ENCODE results near the gene ADAM10. TPM values are rescaled to one million over a fixed set of nuclear protein-coding genes. Genes with fewer than 3 reads are reported as not detected.

Gene ADAM10
- total RNA-seq, 4 donors from 2014 or later = 112 to 157 (median 116) TPM

DNA sequence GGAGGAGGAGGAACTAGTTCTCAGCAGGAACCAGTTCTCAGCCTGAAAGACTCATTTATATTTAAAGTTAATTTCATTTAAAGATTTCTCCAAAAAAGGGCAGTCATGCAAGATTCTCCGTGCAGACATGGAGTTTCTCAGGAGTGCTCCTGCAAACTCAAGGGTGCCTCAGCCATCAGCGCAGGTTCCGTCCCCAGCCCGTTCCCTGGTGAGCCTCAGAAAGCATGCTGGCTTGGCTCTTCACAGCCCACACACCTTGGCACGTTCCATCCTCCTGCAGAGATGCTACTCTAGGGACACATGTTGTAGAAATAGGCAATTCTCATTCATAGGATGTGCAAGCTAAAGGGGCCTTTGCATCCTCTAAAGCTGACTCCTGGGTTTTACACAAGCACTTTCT is 194.7 kb downstream of the ADAM10 start:
- 93 to 94% methylated on average over 5 of the region's 5 CpGs for WGBS, 2 donors
- Histone ChIP-seq H3K27me3 (no peaks in the 10 kb centered on the region), H3K9me3 (no peaks in the 10 kb centered on the region), H3K36me3 (no peaks in the 10 kb centered on the region), H3K27ac (no peak overlapping the region), H3K4me3 (replicated peaks in 1 of 3) (no peak overlapping the region), H3K4me1 (peaks cover 0 to 5% of the 10 kb centered on the region in 2 donors)
- intact Hi-C loops (cut with DNase I) = no loop called here
- DNase-seq = no peak
- no peak for TF ChIP-seq POLR2A (IDR thresholded peaks at IDR 0.05)
- TF ChIP-seq CTCF (IDR thresholded peaks at IDR 0.05) = no peak

DNA sequence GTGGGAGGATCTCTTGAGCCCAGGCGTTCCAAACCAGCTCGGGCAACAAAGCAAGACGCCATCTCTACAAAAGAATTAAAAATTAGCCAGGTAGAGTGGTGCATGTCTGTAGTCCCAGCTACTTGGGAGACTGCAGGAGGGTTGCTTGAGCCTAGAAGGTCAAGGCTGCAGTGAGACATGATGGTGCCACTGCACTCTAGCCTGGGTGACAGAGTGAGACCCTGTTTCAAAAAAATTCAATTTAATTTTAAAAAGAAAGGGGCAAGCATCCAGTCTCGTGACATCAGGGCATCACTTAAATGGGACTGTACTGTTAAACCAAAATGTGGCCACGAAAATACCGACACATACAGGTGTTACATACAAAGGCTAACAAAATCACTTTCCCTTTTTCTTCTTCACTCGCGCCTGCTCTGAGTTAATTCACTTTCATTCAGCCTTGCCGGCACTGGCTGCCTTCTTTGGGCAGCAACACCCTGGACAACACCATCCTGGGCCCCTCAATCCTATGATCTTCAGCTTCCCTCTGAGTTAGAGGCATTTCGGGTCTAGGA is 196.1 kb downstream of the ADAM10 start:
- Histone ChIP-seq H3K4me1 (peaks cover 0 to 5% of the 10 kb centered on the region in 2 donors), H3K36me3 (no peaks in the 10 kb centered on the region), H3K27me3 (no peaks in the 10 kb centered on the region), H3K4me3 (replicated peaks in 1 of 3) (no peak overlapping the region), H3K27ac (no peak overlapping the region), H3K9me3 (no peaks in the 10 kb centered on the region)
- TF ChIP-seq POLR2A (IDR thresholded peaks at IDR 0.05) (no peak), CTCF (IDR thresholded peaks at IDR 0.05) (no peak)
- 95 to 97% methylated on average over 9 to 10 of the region's 10 CpGs for WGBS, 2 donors
- no peak for DNase-seq
- intact Hi-C loops (cut with DNase I) = no loop called here

DNA sequence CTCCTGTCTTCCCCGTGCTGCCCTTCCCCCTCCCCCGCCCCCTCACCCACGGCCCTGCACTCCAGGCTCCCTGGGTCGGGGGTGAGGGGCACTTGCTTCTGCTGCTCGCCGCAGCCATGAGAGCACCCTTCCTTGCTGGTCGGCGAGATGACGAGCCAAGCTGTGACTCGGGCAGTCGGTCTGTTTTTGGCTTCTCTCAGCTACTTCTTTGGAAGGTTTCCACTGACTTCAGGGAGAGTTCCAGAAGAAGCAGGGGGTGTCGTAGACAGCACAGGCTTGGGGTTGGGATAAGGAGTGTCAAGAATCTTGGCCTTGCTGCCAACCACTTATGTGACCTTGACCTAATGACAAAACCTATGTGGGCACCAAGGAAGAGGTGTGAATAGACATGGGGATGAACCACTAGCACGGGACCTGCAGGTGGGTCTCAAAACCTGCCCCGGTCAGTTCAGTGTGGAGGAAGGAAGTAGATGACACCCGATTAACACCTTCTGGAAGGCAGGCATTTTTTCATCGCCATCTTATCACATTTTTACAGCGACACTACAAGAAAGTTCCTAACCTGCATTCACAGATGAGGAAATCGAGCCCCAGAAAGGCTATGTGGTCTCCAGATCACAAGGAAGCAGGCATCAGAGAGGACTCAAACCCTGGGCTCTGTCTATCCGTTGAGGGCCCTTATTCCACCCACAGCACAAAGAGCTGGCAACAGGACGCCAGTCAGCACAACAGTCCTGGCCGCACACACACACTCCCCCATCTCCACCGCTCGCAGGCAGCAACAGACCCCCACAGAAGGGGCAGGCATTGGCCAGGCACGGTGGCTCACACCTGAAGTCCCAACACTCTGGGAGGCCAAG is 196.8 kb downstream of the ADAM10 start:
- H3K9me3 ChIP-seq = no peaks in the 10 kb centered on the region
- 66 to 81% methylated on average over 21 to 24 of the region's 24 CpGs for WGBS, 2 donors
- no peaks in the 10 kb centered on the region for H3K27me3 ChIP-seq
- intact Hi-C loops (cut with DNase I) = no loop called here
- peaks cover 0 to 5% of the 10 kb centered on the region in 2 donors for H3K4me1 ChIP-seq
- no peak overlapping the region for H3K27ac ChIP-seq
- no peak for DNase-seq
- TF ChIP-seq CTCF (IDR thresholded peaks at IDR 0.05) (no peak), POLR2A (IDR thresholded peaks at IDR 0.05) (no peak)
- H3K36me3 ChIP-seq = no peaks in the 10 kb centered on the region
- no peak overlapping the region for H3K4me3 ChIP-seq (replicated peaks in 1 of 3)

DNA sequence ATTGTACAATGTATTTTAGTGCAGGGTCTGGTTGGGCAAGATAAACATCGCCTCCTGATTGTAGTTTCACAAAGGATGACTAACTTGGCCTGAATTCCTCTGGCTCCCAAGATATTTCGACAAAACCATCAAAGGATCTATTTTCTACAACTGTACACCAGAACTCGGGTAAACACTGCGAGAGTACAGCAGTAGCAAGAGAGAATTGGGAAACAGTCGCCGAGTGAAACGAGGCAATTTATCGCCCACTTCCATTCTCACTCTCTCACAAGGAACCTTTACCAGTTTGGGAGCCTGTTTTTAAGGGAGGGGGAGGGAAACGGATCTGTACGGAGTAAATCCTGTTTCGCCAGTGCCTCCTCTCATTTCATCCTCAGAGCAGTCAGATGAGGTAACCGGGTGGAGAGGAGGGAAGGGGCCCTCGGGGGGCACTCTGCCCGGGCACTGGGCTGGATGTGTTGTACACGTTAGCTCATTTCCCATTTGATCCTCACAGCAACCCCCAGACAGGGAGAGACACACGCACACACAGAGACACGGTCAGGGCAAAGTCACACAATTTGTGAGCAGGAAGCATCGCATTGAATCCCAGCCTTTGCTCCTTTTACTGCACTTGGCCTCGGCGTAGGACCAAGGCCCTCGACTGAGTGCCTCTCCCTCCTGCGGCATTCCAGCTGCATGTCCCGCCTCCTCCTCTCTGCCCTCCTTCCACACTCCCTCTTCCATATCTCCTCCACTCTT is 197.6 kb downstream of the ADAM10 start:
- DNase-seq = peak; percentile 26 to 38
- Histone ChIP-seq H3K27me3 (no peaks in the 10 kb centered on the region), H3K4me3 (replicated peaks in 1 of 3) (no peak overlapping the region), H3K36me3 (no peaks in the 10 kb centered on the region), H3K27ac (no peak overlapping the region), H3K9me3 (no peaks in the 10 kb centered on the region), H3K4me1 (peaks cover 0 to 12% of the 10 kb centered on the region in 2 donors)
- WGBS, 2 donors = 60 to 61% methylated on average over 23 of the region's 23 CpGs
- no peak for TF ChIP-seq CTCF (IDR thresholded peaks at IDR 0.05)
- TF ChIP-seq POLR2A (IDR thresholded peaks at IDR 0.05) = no peak
- intact Hi-C loops (cut with DNase I) = no loop called here
